Amniotic stem cell (primary cell): ENCODE results near the gene GJC1.

Experiments
- DNase-seq: peaks from one replicate; lab custom pipeline; 2025; lab: John Stamatoyannopoulos, UW

The GJC1 gene

DNA sequence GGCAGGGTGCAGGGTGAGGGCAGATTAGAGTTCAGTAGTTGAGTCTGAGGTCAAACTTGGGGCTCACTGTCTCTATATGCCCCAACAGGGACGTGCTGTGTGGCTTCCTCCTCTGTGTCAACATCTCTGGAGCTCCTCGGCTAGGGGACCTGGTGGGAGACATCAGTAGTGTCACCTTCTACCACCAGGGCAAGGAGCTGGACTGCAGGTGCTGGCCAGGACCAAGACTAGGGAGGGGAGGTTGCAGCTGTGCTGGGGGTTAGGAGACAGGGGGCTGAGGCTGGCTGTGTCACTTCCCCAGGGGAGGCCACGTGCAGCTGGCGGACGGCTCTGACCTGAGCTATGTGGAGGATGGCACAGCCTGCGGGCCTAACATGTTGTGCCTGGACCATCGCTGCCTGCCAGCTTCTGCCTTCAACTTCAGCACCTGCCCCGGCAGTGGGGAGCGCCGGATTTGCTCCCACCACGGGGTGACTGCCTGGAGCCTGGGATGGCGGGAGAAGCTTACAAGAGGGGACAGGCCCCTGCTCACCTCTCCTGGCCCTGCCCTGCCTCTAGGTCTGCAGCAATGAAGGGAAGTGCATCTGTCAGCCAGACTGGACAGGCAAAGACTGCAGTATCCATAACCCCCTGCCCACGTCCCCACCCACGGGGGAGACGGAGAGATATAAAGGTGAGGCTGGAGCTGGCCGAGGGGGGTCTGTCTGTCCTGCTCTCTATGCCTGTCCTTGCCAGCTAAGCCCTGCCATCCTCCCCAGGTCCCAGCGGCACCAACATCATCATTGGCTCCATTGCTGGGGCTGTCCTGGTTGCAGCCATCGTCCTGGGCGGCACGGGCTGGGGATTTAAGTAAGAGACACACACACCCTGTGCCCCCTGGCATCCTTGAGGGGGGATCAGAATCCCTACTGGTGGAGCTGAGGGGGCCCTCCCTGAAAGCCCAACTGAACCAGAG is 52.4 kb downstream of the GJC1 start:
- DNase-seq: no peak

DNA sequence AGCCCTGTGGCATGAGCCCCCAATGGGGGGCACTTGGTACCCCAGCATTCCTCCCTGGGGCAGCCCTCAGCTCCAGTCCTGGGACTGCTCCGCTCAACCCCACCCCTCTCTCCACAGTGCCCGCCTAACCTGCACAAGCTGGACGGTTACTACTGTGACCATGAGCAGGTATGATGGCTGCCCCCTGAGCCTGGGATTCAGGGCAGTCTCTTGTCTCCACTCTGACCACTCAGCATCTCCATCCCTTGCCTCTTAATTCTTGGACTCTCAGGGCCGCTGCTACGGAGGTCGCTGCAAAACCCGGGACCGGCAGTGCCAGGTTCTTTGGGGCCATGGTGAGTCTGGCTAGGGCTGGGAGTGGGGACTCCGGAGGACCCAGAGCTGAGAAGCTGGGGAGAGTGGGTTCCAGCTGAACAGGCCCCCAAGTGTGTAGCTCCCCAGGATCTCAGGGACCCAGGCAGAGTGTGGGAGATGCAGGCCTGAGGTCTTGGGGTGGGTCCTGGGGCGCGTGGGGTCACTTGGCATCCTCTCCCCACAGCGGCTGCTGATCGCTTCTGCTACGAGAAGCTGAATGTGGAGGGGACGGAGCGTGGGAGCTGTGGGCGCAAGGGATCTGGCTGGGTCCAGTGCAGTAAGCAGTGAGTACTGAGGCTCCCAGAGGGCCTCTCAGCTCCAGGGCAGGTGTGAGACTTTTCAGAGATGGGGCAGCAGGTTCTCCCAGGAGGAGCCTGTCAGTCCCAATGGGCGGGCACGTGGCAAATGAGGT is 53.3 kb downstream of the GJC1 start:
- no peak for DNase-seq

DNA sequence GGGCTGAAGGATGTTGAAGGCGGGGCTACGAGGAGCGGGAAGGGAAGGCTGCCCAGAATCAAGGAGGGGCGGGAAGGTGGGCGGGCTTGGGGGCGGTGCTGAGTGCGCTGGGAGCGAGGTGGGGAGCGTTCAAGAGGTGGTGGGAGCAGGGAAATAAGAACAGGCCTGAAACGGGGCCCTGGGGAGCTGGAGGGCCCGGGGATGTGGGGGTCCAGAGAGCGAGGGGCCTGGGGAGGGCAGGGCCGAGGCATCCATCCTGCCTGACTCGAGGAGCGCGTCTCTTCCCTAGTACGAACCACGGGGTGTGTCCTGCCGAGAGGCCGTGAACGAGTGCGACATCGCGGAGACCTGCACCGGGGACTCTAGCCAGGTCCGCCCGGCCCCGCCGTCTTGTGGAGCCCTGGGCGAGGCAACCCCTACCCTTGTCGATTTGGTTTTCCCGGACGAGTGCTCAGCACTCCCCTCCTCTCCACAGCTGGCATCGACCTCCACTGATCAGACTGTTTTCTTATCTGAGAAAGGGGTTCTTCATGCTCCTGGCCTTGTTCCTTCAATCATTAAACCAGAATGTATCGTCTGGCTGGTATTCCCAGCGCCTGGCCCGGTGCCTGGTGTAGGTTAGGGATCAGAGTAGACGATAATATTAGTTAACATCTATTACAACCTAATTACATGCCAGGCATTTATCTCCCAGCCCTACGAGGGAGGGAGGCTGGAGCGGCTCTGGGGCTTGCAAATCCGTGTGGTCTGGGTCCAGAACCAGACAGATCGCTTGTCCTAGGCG is 54.1 kb downstream of the GJC1 start:
- no peak for DNase-seq

DNA sequence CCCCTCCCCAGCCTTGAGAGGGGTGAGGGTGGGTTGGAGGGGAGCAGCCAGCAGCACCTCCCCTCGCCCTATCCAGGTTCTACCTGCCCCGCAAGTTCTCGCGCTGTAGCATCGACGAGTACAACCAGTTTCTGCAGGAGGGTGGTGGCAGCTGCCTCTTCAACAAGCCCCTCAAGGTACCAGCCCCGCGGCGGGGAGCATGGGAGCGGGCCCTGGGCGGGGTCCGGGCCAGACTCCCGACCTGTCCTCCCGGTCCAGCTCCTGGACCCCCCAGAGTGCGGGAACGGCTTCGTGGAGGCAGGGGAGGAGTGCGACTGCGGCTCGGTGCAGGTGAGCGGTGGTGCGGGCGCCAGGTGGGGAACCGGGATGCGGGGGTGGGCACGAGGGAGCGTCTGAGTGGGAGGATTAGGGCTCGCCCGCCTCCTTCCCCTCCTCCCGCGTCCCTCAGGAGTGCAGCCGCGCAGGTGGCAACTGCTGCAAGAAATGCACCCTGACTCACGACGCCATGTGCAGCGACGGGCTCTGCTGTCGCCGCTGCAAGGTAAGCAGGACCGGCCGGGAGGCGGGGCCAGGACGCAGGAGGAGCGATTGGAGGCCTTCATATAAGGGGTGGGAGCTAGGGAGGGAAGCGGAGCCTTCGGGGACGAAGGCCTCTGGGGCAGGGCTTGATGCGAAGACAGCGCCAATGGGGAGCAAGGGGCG is 54.8 kb downstream of the GJC1 start:
- peak; percentile 95 for DNase-seq

DNA sequence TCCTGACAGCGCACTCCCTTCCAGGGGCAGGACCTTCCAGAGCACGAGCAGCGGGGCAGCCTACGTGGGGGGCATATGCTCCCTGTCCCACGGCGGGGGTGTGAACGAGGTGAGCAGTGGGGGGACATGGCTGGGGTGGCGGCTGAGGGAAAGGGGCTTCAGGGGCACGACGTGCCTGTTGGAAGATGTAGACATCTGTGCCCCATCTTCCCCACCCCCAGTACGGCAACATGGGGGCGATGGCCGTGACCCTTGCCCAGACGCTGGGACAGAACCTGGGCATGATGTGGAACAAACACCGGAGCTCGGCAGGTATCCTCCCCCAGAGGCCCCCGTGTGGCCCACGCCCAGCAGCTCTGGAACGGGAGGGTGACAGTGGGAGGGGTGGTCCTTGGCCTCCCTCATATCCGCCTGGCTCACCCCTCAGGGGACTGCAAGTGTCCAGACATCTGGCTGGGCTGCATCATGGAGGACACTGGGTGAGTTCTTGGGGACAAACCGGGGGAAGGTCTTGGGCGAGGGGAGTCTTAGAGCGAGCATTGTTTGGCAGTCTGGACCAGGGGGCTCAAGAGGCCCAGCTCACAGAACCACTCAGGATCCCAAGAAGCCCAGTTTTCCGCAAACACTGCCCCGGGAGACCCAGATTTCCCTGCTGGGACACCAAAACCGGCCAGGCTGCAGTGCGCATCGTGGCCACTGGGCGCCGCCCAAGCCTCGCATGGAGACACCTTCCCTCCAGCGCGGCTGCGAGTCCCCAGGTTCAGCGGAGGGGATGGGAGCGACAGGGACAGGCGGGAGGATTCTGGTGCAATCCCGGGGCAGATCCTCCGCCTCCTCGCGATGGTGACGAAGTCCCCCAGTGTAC is 55.6 kb downstream of the GJC1 start:
- DNase-seq: peak; percentile 34

DNA sequence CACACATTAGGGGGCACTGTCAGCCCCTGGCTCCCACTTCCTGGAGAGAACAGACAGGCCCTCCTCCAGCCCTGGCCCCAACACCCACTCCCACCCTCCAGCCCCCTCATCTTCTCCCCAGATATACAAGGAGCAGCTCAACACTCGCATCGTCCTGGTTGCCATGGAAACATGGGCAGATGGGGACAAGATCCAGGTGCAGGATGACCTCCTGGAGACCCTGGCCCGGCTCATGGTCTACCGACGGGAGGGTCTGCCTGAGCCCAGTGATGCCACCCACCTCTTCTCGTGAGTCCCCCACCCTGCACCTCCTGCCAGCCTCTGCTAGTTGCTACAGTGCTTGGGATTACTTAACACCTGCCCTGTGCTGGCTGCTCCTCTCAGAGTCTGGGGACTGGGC is 56.9 kb downstream of the GJC1 start:
- no peak for DNase-seq

DNA sequence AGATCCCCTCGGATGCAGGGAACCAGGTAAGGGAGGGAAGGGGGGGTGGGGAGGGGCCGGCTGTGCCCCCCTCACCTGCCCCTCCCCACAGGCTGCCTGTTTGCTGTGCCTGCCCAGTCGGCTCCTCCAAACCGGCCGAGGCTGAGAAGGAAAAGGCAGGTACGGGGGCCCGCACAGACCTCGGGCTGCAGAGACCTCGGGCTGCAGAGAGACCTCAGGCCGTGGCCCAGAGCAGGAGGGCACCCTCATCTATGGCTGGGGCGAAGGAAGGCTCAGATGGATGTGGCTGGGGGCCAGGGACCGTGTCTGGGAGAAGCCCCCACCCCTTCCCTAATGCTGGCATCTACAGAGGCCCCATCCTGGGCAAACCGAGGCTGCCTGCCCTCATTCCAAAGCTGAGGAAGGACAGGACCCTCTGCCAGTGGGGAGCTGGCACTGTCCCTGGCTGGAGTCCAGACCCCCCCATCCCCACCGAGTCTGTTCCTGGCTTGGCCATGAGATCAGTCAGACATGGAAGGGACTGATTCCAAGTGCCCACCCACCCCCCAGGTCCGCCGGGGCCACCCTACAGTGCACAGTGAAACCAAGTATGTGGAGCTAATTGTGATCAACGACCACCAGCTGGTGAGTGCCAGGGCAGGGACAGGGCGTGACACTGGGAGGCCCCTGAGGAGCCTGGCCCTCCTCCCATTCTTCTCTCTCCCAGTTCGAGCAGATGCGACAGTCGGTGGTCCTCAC is 57.6 kb downstream of the GJC1 start:
- DNase-seq: no peak

DNA sequence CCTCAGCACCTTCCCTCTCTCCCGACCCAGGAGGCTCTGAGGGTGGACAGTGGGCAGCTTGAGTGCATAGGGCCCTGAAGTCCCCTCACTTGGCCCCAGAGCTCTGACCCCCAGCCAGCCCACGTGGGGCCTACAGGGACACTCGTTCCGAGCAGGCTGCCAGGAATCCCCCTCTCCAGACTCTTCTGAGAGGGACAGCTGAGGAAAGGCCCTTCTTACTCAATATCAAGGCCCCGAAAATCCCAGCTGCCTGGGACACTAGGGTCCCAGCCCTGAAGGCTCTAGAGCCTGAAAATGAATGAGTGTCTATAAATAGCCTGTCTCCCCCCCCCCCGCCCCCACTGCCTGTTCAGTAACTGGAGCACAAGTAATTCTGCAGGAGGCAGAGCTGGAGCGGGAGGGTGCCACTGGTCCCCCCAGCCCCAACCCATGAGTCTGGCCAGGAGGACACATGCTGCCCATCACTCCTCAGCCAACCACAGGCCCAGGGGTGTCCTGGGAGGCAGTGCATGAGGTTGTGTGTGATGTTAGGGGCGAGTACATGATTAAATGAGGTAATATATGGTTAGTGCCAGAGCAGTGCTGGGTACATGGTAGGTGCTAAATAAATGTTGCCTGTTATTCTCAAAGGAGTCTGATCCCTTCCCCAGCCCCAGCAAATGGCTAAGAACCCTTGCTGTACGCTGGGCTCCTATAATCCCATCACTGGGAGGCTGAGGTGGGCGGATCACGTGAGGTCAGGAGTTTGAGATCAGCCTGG is 59.7 kb downstream of the GJC1 start:
- no peak for DNase-seq

DNA sequence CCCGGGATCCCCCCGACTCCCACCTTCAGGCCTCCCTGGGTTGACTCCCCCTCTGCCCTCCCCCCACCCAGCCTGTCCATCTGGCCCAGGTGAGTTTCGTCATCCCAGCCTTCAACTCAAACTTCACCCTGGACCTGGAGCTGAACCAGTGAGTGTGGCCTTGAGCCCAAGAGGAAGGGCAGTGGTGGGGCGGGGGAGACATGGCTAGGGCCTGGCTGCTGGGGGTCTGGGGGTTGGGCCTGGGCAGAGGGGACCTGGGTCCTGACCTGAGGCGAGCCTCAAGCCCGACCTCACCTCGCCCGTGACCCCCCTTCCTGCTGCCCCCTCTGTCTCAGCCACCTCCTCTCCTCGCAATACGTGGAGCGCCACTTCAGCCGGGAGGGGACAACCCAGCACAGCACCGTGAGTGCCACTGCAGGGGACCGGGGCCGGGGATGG is 60.4 kb downstream of the GJC1 start:
- no peak for DNase-seq

DNA sequence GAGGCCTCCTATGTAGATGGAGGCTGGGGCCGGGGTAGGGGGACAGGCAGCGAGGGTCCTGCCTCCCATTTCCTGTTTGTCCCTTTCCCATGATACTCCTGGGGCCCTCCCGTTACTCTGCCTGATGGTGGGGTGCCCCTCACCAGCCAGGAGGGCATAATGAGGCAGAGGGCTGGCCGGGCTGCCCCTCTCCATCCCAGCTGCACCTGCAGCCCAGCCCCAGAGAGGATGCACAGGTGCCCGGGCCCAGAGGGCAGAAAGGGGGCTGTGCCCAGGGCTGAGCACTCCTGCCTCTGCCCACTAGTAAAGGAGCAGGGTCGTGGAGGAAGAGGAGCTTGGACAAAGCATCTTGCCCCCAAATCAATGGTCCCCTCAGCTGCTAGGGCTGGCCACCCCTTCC is 60.9 kb downstream of the GJC1 start:
- no peak for DNase-seq

DNA sequence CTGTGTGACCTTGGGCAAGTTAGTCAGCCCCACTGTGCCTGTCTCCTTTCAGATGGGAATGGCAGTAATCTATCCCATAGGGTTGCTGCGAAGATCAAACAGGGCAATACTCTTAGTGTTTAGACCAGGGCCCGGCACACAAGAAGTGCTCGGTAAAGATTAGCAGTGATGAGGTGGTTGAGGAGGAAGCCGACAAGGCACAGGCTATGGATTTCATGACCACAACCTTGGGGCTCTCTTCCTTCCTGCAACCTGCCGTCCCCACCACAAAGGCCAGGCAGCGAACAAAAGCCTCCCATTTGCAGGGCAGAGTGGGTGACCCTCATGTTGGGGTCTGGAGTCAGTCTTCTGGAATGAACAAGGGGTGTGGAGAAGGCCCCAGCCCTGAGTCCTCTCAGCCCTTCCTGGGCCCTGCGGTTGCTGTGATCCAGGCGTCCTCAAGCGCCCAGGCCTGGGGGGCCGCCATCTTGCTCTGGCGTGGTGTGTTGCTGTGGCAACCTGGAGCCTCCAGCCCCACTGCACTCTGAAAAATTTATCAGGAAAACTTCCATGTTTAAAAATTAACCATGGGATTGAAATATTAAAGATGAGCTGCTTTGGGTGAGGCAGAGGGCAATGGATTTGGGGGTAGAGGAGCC is 61.5 kb downstream of the GJC1 start:
- DNase-seq: no peak

DNA sequence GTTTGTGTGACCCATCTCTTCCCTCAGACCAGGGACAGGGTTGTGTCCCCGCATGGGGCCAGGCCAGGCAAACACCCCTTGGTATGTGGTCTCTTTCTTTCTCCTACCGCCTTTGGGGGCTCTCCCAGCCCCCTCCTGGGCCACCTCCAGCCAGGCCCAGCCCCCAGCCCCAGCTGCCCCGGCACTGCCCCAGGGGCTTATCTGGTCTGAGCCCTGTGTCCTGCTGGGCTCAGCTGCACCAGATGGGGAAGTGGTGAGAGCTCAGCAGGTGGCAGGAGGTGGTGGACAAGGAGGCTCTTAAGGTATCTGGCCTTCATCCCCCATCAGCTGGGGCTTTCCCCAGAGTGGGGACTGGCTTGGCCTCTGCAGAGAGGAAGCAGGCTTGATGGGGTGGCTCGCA is 62.6 kb downstream of the GJC1 start:
- no peak for DNase-seq

DNA sequence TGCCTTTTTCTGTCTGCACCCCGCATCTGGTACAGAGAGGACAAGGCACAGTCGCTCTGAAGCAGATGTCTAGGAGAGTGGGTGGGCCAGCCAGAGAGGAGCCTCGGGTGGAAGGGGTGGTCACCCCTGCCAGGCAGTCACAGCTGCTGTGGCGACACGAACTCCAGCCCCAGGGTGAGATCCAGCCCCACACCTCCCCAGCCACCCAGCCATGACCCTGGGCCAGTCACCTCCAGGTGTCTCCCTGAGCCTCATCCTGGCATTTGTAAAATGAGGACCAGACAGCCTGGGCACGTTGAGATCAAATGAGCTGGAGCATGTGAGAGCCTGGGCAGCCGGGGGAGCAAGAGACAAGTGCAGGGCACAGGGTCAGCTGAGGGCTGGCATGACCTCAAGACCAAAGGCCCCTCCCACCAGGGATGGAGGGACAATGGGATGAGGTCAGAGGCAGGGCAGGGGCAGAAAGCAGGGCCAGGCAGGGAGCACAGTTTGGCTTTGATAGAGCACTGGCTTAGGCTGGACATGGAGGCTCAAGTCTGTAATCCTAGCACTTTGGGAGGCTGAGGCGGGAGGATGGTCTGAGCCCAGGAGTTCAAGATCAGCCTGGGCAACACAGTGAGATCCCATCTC is 63.6 kb downstream of the GJC1 start:
- no peak for DNase-seq

DNA sequence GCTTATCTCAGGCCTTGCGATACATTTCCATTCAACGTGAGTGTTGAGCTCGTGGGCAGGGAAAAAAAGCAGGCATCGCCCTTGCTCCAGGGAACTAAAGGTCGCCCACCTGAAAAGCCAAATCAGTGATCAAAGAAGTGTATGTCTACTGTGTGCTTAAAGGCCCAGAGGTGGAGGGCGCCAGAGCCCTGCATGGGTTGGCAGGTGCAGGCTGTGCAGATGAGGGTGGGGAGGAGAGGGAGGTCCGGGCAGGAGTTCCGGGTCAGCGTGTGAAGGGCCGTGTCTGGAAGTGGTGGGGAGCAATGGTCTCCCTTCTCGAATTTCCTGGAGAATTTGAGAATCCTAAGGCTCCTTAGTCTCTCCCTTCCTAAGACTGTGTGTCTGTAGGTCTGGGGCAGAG is 64.1 kb downstream of the GJC1 start:
- no peak for DNase-seq

DNA sequence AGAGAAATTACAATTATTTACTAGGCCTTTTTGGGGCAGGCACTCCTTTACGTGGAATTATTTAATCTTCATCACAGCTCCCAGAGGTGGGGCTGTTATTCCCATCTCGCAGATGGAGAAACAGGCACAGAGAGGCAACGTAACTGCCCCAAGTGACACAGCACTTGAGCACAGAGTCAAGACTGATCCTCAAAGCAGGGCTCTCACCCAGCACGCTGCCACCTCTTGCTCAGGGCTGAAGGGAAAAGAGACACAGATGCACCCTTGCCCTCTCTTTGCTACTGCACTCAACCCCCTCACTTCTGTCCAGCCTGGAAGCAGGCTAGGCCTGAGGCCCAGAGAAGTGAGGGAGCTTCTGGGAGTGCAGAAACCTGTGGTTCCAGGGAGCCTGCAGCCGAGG is 66.9 kb downstream of the GJC1 start:
- DNase-seq: no peak

DNA sequence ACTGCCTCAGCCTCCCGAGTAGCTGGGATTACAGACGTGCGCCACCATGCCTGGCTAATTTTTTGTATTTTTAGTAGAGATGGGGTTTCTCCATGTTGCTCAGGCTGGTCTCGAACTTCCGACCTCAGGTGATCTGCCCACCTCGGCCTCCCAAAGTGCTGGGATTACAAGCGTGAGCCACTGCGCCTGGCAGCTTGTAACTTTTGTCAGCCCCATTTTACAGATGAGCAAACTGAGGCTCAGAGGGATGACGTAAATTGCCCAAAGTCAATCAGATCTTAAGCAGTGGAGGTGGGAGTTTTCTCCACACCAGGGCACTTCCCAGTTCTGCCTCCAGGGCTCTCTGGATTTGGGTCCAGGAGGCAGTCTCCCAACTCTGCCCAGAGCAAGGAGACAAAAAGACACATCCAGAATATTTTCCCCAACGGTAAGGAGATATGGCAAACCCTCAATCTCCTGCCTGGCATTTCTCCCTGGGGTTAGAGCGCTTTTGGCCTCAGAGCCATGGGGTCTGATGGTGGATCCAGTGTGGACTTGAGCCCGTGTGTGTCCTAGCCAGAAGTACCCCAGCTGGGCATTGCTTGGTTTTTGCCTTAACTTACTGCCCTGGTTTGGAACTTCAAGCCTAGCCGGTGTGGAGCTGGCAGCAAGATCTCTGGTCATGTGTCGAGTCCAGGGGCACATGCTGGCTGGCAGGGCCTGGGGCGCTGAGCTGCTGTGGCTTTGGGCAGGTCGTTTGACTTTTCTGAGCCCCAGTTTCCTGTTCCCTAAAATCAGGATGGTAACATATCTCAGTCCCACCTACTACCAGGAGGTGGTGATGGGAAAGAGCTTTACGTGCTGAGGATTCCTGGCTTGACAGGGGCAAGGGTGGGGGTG is 67.9 kb downstream of the GJC1 start:
- DNase-seq: no peak
